ENCODE results near the gene SORL1.

SORL1 gene

DNA sequence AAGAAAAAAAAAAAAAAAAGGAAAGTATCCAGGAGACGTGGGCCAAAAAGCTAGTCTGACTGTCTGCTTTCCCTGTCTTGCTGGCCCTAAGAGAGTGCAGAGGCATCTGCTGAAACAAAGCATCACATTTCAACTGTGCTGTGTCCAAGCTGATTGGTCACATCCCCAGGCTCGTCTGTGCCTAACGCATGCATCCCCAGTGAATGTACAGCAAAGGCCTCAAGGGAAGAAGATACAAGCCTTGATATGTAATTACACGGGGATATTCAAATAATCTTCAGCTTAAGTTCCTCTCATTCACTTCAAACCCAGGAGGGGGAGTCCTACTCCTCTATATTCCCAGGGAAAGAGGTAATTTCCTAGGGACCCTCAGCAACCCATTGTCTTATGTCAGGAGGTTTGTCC, 5.4 kb upstream of the SORL1 start:
- H3K27me3 ChIP-seq (ENCODE audit: control insufficient read depth, insufficient read depth, low read length): peaks cover 17% of the 10 kb centered on the region
- peaks cover 14% of the 10 kb centered on the region for H3K4me1 ChIP-seq (ENCODE audit: control insufficient read depth, insufficient read depth, low read length)
- no peak overlapping the region for H3K4me3 ChIP-seq (ENCODE audit: low read depth, low read length)
- H3K36me3 ChIP-seq (ENCODE audit: control insufficient read depth, insufficient read depth, low read length): no peaks in the 10 kb centered on the region
- no peak overlapping the region for H3K9ac ChIP-seq (ENCODE audit: low read depth, low read length)
- H3K9me3 ChIP-seq (ENCODE audit: control insufficient read depth, insufficient read depth, low read length): no peaks in the 10 kb centered on the region

DNA sequence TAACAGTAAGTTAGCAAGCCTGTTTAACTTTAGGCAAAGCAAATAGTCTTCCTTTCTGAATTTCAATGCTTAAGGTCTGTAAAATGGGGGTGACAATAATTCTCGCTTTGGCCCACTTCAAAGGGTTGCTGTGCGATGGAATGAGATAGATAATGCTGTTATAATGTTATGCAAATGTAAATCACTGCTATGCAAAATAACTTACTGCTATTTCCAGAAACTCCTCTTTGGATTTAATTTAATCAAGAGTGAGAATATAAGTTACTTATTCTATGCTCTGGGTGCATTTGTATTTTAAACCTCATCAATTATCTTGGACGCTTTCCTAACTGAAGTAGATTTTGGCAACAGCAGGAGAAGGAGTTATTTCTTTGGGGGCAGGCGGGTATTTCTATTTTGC, 4.1 kb upstream of the SORL1 start:
- no peak overlapping the region for H3K4me3 ChIP-seq (ENCODE audit: low read depth, low read length)
- peaks cover 14% of the 10 kb centered on the region for H3K4me1 ChIP-seq (ENCODE audit: control insufficient read depth, insufficient read depth, low read length)

DNA sequence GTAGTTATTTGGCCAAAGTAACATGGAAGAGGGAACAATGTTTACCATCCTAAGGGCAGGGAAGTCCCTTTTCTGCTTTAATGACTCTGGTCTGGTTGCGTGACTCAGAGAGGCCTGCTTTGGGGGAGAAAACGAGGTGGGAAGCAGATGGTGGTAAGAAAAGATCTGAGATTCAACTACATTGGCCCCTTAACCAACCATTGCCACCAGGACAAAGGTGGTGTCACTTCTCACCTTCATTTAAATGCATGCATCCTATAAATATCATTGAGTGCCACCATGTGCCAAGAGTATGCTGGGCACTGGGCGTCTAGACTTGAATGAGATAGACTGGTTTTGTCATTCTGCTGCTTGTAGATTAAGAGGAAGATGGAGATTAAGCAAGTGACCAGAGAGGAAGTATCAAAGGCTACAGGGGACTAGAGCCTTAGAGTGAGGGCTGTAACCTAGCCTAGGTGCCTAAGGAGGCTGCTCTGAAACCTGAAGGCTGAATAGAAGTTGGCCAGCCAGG, 3.6 kb upstream of the SORL1 start:
- no peak overlapping the region for H3K4me3 ChIP-seq (ENCODE audit: low read depth, low read length)
- no peaks in the 10 kb centered on the region for H3K9me3 ChIP-seq (ENCODE audit: control insufficient read depth, insufficient read depth, low read length)
- H3K27me3 ChIP-seq (ENCODE audit: control insufficient read depth, insufficient read depth, low read length): peaks cover 17% of the 10 kb centered on the region
- H3K9ac ChIP-seq (ENCODE audit: low read depth, low read length): no peak overlapping the region
- peaks cover 16% of the 10 kb centered on the region for H3K4me1 ChIP-seq (ENCODE audit: control insufficient read depth, insufficient read depth, low read length)
- no peaks in the 10 kb centered on the region for H3K36me3 ChIP-seq (ENCODE audit: control insufficient read depth, insufficient read depth, low read length)

More for the DNA sequence above, 4.1 kb upstream of the SORL1 start:
- H3K36me3 ChIP-seq (ENCODE audit: control insufficient read depth, insufficient read depth, low read length): no peaks in the 10 kb centered on the region
- no peaks in the 10 kb centered on the region for H3K9me3 ChIP-seq (ENCODE audit: control insufficient read depth, insufficient read depth, low read length)
- no peak overlapping the region for H3K9ac ChIP-seq (ENCODE audit: low read depth, low read length)
- H3K27me3 ChIP-seq (ENCODE audit: control insufficient read depth, insufficient read depth, low read length): peaks cover 17% of the 10 kb centered on the region

DNA sequence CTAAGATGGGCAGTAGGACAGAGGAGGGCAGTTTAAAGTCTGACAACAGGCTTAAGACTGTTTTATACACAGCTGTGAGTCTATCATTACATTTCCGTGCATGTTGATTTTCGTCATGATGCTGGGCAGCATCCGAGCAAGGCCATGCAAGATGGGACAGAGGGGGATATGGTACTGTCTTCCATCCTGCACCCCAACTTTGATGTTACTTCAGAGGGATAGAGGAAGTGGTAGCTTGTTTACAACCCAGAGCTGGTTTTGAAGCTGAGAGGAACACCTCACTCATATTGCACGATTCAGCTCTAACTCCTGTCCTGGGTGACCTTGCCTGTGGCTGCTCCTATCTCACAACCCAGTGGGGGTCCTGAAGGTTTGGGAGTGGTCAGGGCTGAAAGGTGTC, 3.0 kb upstream of the SORL1 start:
- Histone ChIP-seq H3K27me3 (ENCODE audit: control insufficient read depth, insufficient read depth, low read length) (peaks cover 17% of the 10 kb centered on the region), H3K9ac (ENCODE audit: low read depth, low read length) (no peak overlapping the region), H3K4me1 (ENCODE audit: control insufficient read depth, insufficient read depth, low read length) (peaks cover 22% of the 10 kb centered on the region), H3K36me3 (ENCODE audit: control insufficient read depth, insufficient read depth, low read length) (no peaks in the 10 kb centered on the region), H3K9me3 (ENCODE audit: control insufficient read depth, insufficient read depth, low read length) (no peaks in the 10 kb centered on the region), H3K4me3 (ENCODE audit: low read depth, low read length) (no peak overlapping the region)

- no peaks in the 10 kb centered on the region for H3K36me3 ChIP-seq (ENCODE audit: control insufficient read depth, insufficient read depth, low read length)
- H3K9me3 ChIP-seq (ENCODE audit: control insufficient read depth, insufficient read depth, low read length): no peaks in the 10 kb centered on the region
- peaks cover 26% of the 10 kb centered on the region for H3K4me1 ChIP-seq (ENCODE audit: control insufficient read depth, insufficient read depth, low read length)
- H3K9ac ChIP-seq (ENCODE audit: low read depth, low read length): no peak overlapping the region
- peaks cover 17% of the 10 kb centered on the region for H3K27me3 ChIP-seq (ENCODE audit: control insufficient read depth, insufficient read depth, low read length)
- H3K4me3 ChIP-seq (ENCODE audit: low read depth, low read length): no peak overlapping the region
Measured at GRCh38 chr11:121449626-121450025, 2.5 kb upstream of the SORL1 start.

GRCh38 chr11:121450401-121450800, 1.7 kb upstream of the SORL1 start:
- Histone ChIP-seq H3K27me3 (ENCODE audit: control insufficient read depth, insufficient read depth, low read length) (peaks cover 17% of the 10 kb centered on the region), H3K4me3 (ENCODE audit: low read depth, low read length) (no peak overlapping the region), H3K9ac (ENCODE audit: low read depth, low read length) (no peak overlapping the region), H3K36me3 (ENCODE audit: control insufficient read depth, insufficient read depth, low read length) (no peaks in the 10 kb centered on the region), H3K4me1 (ENCODE audit: control insufficient read depth, insufficient read depth, low read length) (peaks cover 29% of the 10 kb centered on the region), H3K9me3 (ENCODE audit: control insufficient read depth, insufficient read depth, low read length) (no peaks in the 10 kb centered on the region)

DNA sequence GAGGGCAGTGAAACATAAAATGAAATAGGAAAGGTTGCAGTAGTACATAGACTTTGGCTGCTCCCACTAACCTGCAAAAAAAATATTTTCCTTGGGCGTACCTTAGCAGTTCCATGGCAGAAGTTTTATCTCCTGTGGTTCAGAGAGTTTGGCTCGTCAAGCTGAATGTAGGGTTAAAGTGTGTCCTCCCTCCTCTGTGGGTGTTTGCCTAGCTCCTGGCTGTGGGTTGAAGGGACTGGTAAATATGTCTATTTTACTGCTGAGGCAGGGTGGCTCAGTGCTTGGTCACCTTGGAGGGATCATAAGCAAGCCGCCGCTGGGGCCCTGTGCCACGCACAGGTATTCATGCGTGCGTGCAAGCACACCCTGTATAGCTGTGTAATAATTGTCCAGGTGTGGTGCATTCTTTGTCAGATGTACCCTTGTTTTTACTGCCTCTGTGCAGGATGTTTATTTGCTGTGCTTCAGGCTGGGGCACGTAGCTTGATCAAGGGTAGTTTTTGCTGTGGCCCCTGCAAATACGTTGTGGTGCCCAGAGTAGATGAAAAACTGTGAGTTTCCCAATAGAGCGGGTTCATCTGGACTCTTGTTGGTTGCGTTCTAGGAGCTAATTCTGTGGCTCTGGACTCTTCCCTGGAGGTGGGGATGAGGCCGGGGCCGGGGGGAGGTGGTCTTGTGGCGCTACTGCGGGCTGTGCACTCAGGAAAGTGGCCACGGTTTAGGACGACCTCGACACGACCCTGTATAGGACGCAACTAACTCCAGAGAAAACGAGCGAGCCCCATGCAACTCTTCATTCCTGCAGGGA, 732 bp upstream of the SORL1 start:
- Histone ChIP-seq H3K4me1 (ENCODE audit: control insufficient read depth, insufficient read depth, low read length) (peaks cover 33% of the 10 kb centered on the region), H3K9ac (ENCODE audit: low read depth, low read length) (peak overlapping the region; percentile 28), H3K9me3 (ENCODE audit: control insufficient read depth, insufficient read depth, low read length) (no peaks in the 10 kb centered on the region), H3K36me3 (ENCODE audit: control insufficient read depth, insufficient read depth, low read length) (no peaks in the 10 kb centered on the region), H3K4me3 (ENCODE audit: low read depth, low read length) (peak overlapping the region; percentile 81), H3K27me3 (ENCODE audit: control insufficient read depth, insufficient read depth, low read length) (peaks cover 17% of the 10 kb centered on the region)

DNA sequence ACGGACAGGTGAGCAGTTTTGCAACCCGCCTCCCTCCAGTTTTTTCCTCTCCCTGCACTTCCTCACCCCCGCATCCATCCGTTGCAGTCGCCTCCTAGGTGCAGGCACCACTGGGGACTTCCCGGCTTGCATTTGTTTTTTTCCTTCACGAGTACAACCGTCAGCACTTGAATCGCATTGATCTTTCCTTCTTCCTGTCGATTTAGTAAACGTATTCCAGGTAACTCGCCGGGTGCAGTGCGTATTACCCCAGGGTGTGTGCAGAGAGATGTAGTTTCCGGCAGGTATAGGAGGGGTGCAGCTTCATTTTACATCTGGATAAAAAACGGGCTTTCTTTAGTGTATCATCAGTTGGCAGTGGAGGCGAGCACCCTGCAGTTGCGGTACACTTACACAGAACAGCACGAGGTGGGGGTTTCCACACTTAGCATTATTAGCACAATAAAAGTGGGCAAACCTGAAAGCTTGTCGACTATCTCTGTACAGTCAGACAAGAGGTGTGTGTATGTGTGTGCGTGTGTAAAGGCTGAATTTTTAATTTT, 566 bp downstream of the SORL1 start, which contains the start of gene SORL1-AS1:
Gene SORL1-AS1, minus strand, starts transcription at position 359 of the 542 bp plus-strand sequence.
- H3K4me3 ChIP-seq (ENCODE audit: low read depth, low read length): peak within 1 kb of the TSS; percentile 81
- H3K36me3 ChIP-seq (ENCODE audit: control insufficient read depth, insufficient read depth, low read length): no peaks in the 10 kb centered on the region
- no peaks in the 10 kb centered on the region for H3K9me3 ChIP-seq (ENCODE audit: control insufficient read depth, insufficient read depth, low read length)
- peak within 1 kb of the TSS; percentile 84 for H3K9ac ChIP-seq (ENCODE audit: low read depth, low read length)
- peaks cover 17% of the 10 kb centered on the region for H3K27me3 ChIP-seq (ENCODE audit: control insufficient read depth, insufficient read depth, low read length)
- H3K4me1 ChIP-seq (ENCODE audit: control insufficient read depth, insufficient read depth, low read length): peaks cover 35% of the 10 kb centered on the region

GRCh38 chr11:121453589-121454299, 1.6 kb downstream of the SORL1 start:
- Histone ChIP-seq H3K9me3 (ENCODE audit: control insufficient read depth, insufficient read depth, low read length) (no peaks in the 10 kb centered on the region), H3K27me3 (ENCODE audit: control insufficient read depth, insufficient read depth, low read length) (peaks cover 17% of the 10 kb centered on the region), H3K9ac (ENCODE audit: low read depth, low read length) (no peak overlapping the region), H3K36me3 (ENCODE audit: control insufficient read depth, insufficient read depth, low read length) (no peaks in the 10 kb centered on the region), H3K4me3 (ENCODE audit: low read depth, low read length) (peak overlapping the region; percentile 81), H3K4me1 (ENCODE audit: control insufficient read depth, insufficient read depth, low read length) (peaks cover 42% of the 10 kb centered on the region)

GRCh38 chr11:121455115-121455514, 3.0 kb downstream of the SORL1 start:
- peaks cover 13% of the 10 kb centered on the region for H3K27me3 ChIP-seq (ENCODE audit: control insufficient read depth, insufficient read depth, low read length)
- no peaks in the 10 kb centered on the region for H3K36me3 ChIP-seq (ENCODE audit: control insufficient read depth, insufficient read depth, low read length)
- H3K4me1 ChIP-seq (ENCODE audit: control insufficient read depth, insufficient read depth, low read length): peaks cover 37% of the 10 kb centered on the region
- H3K9ac ChIP-seq (ENCODE audit: low read depth, low read length): peak overlapping the region; percentile 32
- H3K4me3 ChIP-seq (ENCODE audit: low read depth, low read length): no peak overlapping the region
- no peaks in the 10 kb centered on the region for H3K9me3 ChIP-seq (ENCODE audit: control insufficient read depth, insufficient read depth, low read length)

DNA sequence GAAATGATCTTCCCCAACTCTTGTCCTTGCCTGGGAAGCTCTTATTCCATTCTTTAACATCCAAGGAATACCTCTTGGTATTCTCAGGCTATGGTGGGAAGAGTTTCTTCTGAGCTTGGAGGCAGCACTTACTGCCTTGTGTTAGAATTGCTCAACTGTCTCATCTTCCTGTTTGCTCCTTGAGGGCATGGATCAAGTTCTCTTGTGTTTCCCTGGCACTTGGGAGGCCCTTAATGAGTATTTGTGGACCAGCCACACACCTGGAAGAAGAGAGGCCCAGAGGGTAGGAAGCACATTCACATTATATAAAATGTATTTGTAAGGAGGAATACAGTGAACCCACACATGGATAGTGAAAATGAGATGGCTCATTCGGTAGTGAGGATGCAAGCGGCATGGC, 4.0 kb downstream of the SORL1 start:
- no peak overlapping the region for H3K4me3 ChIP-seq (ENCODE audit: low read depth, low read length)
- no peaks in the 10 kb centered on the region for H3K36me3 ChIP-seq (ENCODE audit: control insufficient read depth, insufficient read depth, low read length)
- no peak overlapping the region for H3K9ac ChIP-seq (ENCODE audit: low read depth, low read length)
- no peaks in the 10 kb centered on the region for H3K9me3 ChIP-seq (ENCODE audit: control insufficient read depth, insufficient read depth, low read length)
- peaks cover 37% of the 10 kb centered on the region for H3K4me1 ChIP-seq (ENCODE audit: control insufficient read depth, insufficient read depth, low read length)
- H3K27me3 ChIP-seq (ENCODE audit: control insufficient read depth, insufficient read depth, low read length): peaks cover 4% of the 10 kb centered on the region
